CD4-positive, CD25-positive, alpha-beta regulatory T cell (primary cell): ENCODE data around the gene FCHO1. TPM values are rescaled to one million over a fixed set of nuclear protein-coding genes. Genes with fewer than 3 reads are reported as not detected.
A peak's percentile ranks its signal among the peaks of the same experiment; 100 is the strongest.
"Not testable (repeated sequence)": the region's sequence is repeated elsewhere in the genome, so short reads cannot be mapped to it uniquely, and the experiment has no call there.

Experiments
- ATAC-seq, 2 donors: fragments of 150-1000 bp; cut with Tn5 transposase; one replicate each; pipeline ENCODE4 v1.10.0; 2021; ENCODE audit warnings: low read depth in 2 of 2, moderate number of reproducible peaks in 2 of 2, moderate library complexity in 1 of 2
- DNase-seq, 3 donors: peaks; one replicate each; pipeline versions ENCODE4 v3.0.0 to v3.0.0-alpha.2; 2012 to 2022; ENCODE audit warnings: mixed read lengths in 1 of 3
- H3K27ac ChIP-seq: one replicate; pipeline ENCODE4 v1.7.0; 2013; ENCODE audit warnings: mild to moderate bottlenecking, low read length; ENCODE audit not compliant: insufficient read depth, poor library complexity, severe bottlenecking
- H3K27me3 ChIP-seq: one replicate; pipeline ENCODE4 v1.7.0; 2013; ENCODE audit warnings: low read length; ENCODE audit not compliant: control insufficient read depth, insufficient read depth
- H3K36me3 ChIP-seq: one replicate; pipeline ENCODE4 v1.7.0; 2013; ENCODE audit warnings: mild to moderate bottlenecking, low read length, moderate library complexity; ENCODE audit not compliant: control insufficient read depth, insufficient read depth
- H3K4me1 ChIP-seq: 2 replicates; pipeline ENCODE4 v1.7.0; 2013; ENCODE audit warnings: mild to moderate bottlenecking, low read length; ENCODE audit not compliant: insufficient read depth, control insufficient read depth, poor library complexity, severe bottlenecking
- H3K4me3 ChIP-seq: one replicate; pipeline ENCODE4 v1.7.0; 2013; ENCODE audit warnings: low read depth, mild to moderate bottlenecking, low read length, moderate library complexity
- H3K9me3 ChIP-seq, 2 experiments: 1 replicate in 1 of 2; 2 replicates in 1 of 2; pipeline ENCODE4 v1.7.0; 2013; ENCODE audit warnings: low read length in 2 of 2, mild to moderate bottlenecking in 1 of 2, moderate library complexity in 1 of 2; ENCODE audit not compliant: control insufficient read depth in 2 of 2
- H3K27ac Mint-ChIP-seq, 3 donors: one replicate each; pipeline ENCODE4 v1.8.0; 2020 to 2022; ENCODE audit warnings: mild to moderate bottlenecking in 3 of 3, mixed read lengths in 3 of 3, moderate library complexity in 2 of 3
- H3K27me3 Mint-ChIP-seq: one replicate; pipeline ENCODE4 v1.8.0; 2022; ENCODE audit warnings: mild to moderate bottlenecking, mixed read lengths
- H3K36me3 Mint-ChIP-seq: one replicate; pipeline ENCODE4 v1.8.0; 2020; ENCODE audit warnings: mixed read lengths
- H3K4me1 Mint-ChIP-seq, 4 donors: one replicate each; pipeline ENCODE4 v1.8.0; 2020 to 2022; ENCODE audit warnings: mixed read lengths in 4 of 4, mild to moderate bottlenecking in 1 of 4
- H3K4me3 Mint-ChIP-seq, 4 donors: one replicate each; pipeline ENCODE4 v1.8.0; 2020 to 2022; ENCODE audit warnings: mild to moderate bottlenecking in 4 of 4, mixed read lengths in 4 of 4, moderate library complexity in 3 of 4
- H3K9me3 Mint-ChIP-seq, 7 donors: one replicate each; pipeline ENCODE4 v1.8.0; 2020 to 2022; ENCODE audit warnings: mixed read lengths in 7 of 7, mild to moderate bottlenecking in 3 of 7, moderate library complexity in 2 of 7
- polyA plus RNA-seq, 4 donors: library from polyadenylated mRNA; unstranded; fragments of 300-500 nt; fragmentation: Illumina TruSeq; gene quantifications; one replicate each; pipeline ENCODE4 v1.2.3, GENCODE V29; 2021
- total RNA-seq: library from RNA; stranded (reverse); gene quantifications from one replicate; pipeline ENCODE4 v1.2.3, GENCODE V29; 2022

The FCHO1 gene
- total and polyA plus RNA-seq, 5 donors from 2014 or later, result 8.3 to 71.9 (median 15.4) TPM

GRCh38 chr19:17778968-17779929 lies 28.0 kb downstream of the FCHO1 start:
- no peak for ATAC-seq
- Histone ChIP-seq H3K9me3 (no peaks in the 10 kb centered on the region), H3K27ac (no peak overlapping the region), H3K4me3 (no peak overlapping the region), H3K36me3 (peaks cover 28% of the 10 kb centered on the region), H3K27me3 (no peaks in the 10 kb centered on the region), H3K4me1 (peaks cover 5% of the 10 kb centered on the region)
- peaks cover 13% of the 10 kb centered on the region for H3K36me3 Mint-ChIP-seq
- peak overlapping the region in 2 of 3 donors; percentile 25 to 90 for H3K27ac Mint-ChIP-seq
- H3K27me3 Mint-ChIP-seq, result no peaks in the 10 kb centered on the region
- peaks cover 0 to 20% (median 10%) of the 10 kb centered on the region in 4 donors for H3K4me1 Mint-ChIP-seq
- H3K9me3 Mint-ChIP-seq, result no peaks in the 10 kb centered on the region
- no peak overlapping the region for H3K4me3 Mint-ChIP-seq
- DNase-seq, result no peak

GRCh38 chr19:17780781-17781180 lies 29.5 kb downstream of the FCHO1 start:
- DNase-seq (no peak), ATAC-seq (no peak)
- Histone ChIP-seq H3K9me3 (no peaks in the 10 kb centered on the region), H3K4me3 (no peak overlapping the region), H3K27me3 (no peaks in the 10 kb centered on the region), H3K27ac (no peak overlapping the region), H3K36me3 (peaks cover 25% of the 10 kb centered on the region), H3K4me1 (peaks cover 5% of the 10 kb centered on the region)
- Mint-ChIP-seq H3K4me3 (no peak overlapping the region), H3K36me3 (peaks cover 13% of the 10 kb centered on the region), H3K27ac (no peak overlapping the region), H3K9me3 (no peaks in the 10 kb centered on the region), H3K4me1 (peaks cover 0 to 18% (median 9%) of the 10 kb centered on the region in 4 donors), H3K27me3 (no peaks in the 10 kb centered on the region)

DNA sequence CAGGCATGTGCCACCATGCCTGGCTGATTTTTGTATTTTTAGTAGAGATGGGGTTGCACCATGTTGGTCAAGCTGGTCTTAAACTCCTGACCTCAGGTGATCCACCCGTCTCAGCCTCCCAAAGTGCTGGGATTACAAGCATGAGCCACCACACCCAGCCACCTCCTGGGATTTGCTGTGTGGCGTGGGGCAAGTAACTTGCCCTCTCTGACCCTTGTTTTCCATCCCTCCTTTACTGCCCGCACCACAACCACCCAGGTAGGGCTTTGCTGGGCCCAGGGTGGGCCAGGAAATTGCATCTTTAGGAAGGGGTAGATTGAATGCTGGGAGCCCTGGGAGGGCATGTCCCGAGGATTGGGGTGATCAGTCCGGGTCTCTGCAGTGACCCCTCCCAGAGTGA lies 32.4 kb downstream of the FCHO1 start:
- not testable (repeated sequence) for ATAC-seq, H3K4me3 Mint-ChIP-seq, DNase-seq, H3K27me3 ChIP-seq, H3K4me1 ChIP-seq, H3K27ac ChIP-seq, H3K9me3 ChIP-seq, H3K27me3 Mint-ChIP-seq, H3K4me3 ChIP-seq, H3K9me3 Mint-ChIP-seq
- Mint-ChIP-seq H3K27ac (peak overlapping the region in 1 of 3 donors; percentile 69), H3K4me1 (peaks cover 0 to 11% (median 6%) of the 10 kb centered on the region in 4 donors), H3K36me3 (peaks cover 16% of the 10 kb centered on the region)
- H3K36me3 ChIP-seq, result peaks cover 30% of the 10 kb centered on the region

- H3K27ac Mint-ChIP-seq, result peak overlapping the region in 2 of 3 donors; percentile 49 to 67
- no peaks in the 10 kb centered on the region for H3K9me3 Mint-ChIP-seq
- H3K27ac ChIP-seq, result no peak overlapping the region
- H3K27me3 ChIP-seq, result no peaks in the 10 kb centered on the region
- H3K4me3 ChIP-seq, result no peak overlapping the region
- H3K27me3 Mint-ChIP-seq, result no peaks in the 10 kb centered on the region
- no peaks in the 10 kb centered on the region for H3K9me3 ChIP-seq
- H3K36me3 ChIP-seq, result peaks cover 33% of the 10 kb centered on the region
- peaks cover 22% of the 10 kb centered on the region for H3K36me3 Mint-ChIP-seq
- peak; percentile 50 to 80 (median 72) for DNase-seq
- ATAC-seq, result peak; percentile 68 to 73
- peaks cover 0 to 18% (median 8%) of the 10 kb centered on the region in 4 donors for H3K4me1 Mint-ChIP-seq
- H3K4me1 ChIP-seq, result no peaks in the 10 kb centered on the region
- no peak overlapping the region for H3K4me3 Mint-ChIP-seq
These were observed 33.1 kb downstream of the FCHO1 start for GRCh38 chr19:17784201-17785008.

GRCh38 chr19:17787274-17787913 lies 36.1 kb downstream of the FCHO1 start:
- H3K27me3 ChIP-seq, result no peaks in the 10 kb centered on the region
- peaks cover 19% of the 10 kb centered on the region for H3K36me3 Mint-ChIP-seq
- H3K36me3 ChIP-seq, result peaks cover 28% of the 10 kb centered on the region
- H3K4me3 Mint-ChIP-seq, result no peak overlapping the region
- H3K27ac Mint-ChIP-seq, result no peak overlapping the region
- ATAC-seq (no peak), DNase-seq (no peak)
- peaks cover 8% of the 10 kb centered on the region for H3K4me1 ChIP-seq
- no peaks in the 10 kb centered on the region for H3K9me3 Mint-ChIP-seq
- no peak overlapping the region for H3K4me3 ChIP-seq
- H3K9me3 ChIP-seq, result no peaks in the 10 kb centered on the region
- no peaks in the 10 kb centered on the region for H3K27me3 Mint-ChIP-seq
- peaks cover 0 to 41% (median 18%) of the 10 kb centered on the region in 4 donors for H3K4me1 Mint-ChIP-seq
- H3K27ac ChIP-seq, result no peak overlapping the region

DNA sequence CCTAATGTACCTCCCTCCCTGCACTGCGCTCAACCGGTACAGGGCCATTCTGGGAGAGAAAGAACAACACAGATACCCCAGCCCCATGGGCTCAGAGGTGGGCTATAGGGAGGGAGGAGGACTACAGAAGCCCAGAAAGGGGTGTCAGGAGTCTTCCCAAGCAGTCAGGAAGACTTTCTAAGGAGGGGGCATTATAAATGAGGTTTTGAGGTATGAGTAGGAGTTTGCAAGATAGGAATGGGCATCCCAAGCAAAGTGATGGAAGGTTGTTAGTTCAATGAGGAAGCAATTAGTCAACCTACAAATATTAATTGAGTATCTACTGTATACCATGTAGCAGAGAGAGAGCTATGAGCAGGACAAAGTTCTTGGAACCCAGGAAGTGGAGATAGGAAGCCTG lies 37.4 kb downstream of the FCHO1 start:
- H3K9me3 Mint-ChIP-seq, result no peaks in the 10 kb centered on the region
- no peak overlapping the region for H3K4me3 Mint-ChIP-seq
- peaks cover 19% of the 10 kb centered on the region for H3K36me3 ChIP-seq
- peaks cover 6% of the 10 kb centered on the region for H3K27me3 Mint-ChIP-seq
- H3K9me3 ChIP-seq, result no peaks in the 10 kb centered on the region
- H3K4me1 ChIP-seq, result peaks cover 8% of the 10 kb centered on the region
- H3K27me3 ChIP-seq, result no peaks in the 10 kb centered on the region
- peaks cover 0 to 48% (median 20%) of the 10 kb centered on the region in 4 donors for H3K4me1 Mint-ChIP-seq
- H3K27ac Mint-ChIP-seq, result peak overlapping the region in 2 of 3 donors; percentile 26 to 84
- no peak overlapping the region for H3K4me3 ChIP-seq
- DNase-seq, result no peak
- no peak for ATAC-seq
- H3K27ac ChIP-seq, result no peak overlapping the region
- peaks cover 16% of the 10 kb centered on the region for H3K36me3 Mint-ChIP-seq

- Histone ChIP-seq H3K27me3 (no peaks in the 10 kb centered on the region), H3K4me3 (no peak overlapping the region), H3K36me3 (peaks cover 16% of the 10 kb centered on the region), H3K4me1 (peaks cover 15% of the 10 kb centered on the region), H3K9me3 (no peaks in the 10 kb centered on the region), H3K27ac (no peak overlapping the region)
- DNase-seq (peak in 1 of 3 donors; percentile 41), ATAC-seq (peak in 1 of 2 donors; percentile 45)
- Mint-ChIP-seq H3K27ac (peak overlapping the region; percentile 52 to 72 (median 62)), H3K4me3 (no peak overlapping the region), H3K4me1 (peaks cover 0 to 55% (median 18%) of the 10 kb centered on the region in 4 donors), H3K27me3 (peaks cover 21% of the 10 kb centered on the region), H3K36me3 (peaks cover 10% of the 10 kb centered on the region), H3K9me3 (no peaks in the 10 kb centered on the region)
These were observed 38.9 kb downstream of the FCHO1 start for GRCh38 chr19:17790059-17790780.
